H1 (cell line): ENCODE measurements around the gene CALD1.

Experiments used
- BRCA1 ChIP-seq: IDR thresholded peaks from 2 replicates; pipeline ENCODE4 v1.6.1; 2012; ENCODE audit warnings: low read depth, low read length, improper control_type of control experiment
- CHD1 ChIP-seq: IDR thresholded peaks from 2 replicates; pipeline ENCODE4 v1.6.1; 2012; ENCODE audit warnings: low read depth, low read length, improper control_type of control experiment
- CTCF ChIP-seq, 3 experiments: IDR thresholded peaks; 1 replicate in 2 of 3; 2 replicates in 1 of 3; pipeline versions ENCODE4 v1.5.1 to v1.6.1; 2011; ENCODE audit warnings: low read length in 3 of 3, mild to moderate bottlenecking in 3 of 3, inconsistent platforms in 2 of 3, low read depth in 1 of 3, moderate library complexity in 1 of 3; ENCODE audit not compliant: insufficient read depth in 1 of 3; ENCODE audit errors: control extremely low read depth in 1 of 3
- EZH2 ChIP-seq: fragments of 200-600 bp; sonication (generic); IDR thresholded peaks from 2 replicates; pipeline ENCODE4 v1.7.1; 2012; ENCODE audit warnings: low read depth, mild to moderate bottlenecking, moderate library complexity, low read length, inconsistent platforms; ENCODE audit not compliant: severe bottlenecking
- GTF2F1 ChIP-seq: IDR thresholded peaks from 2 replicates; pipeline ENCODE4 v1.6.1; 2012; ENCODE audit warnings: low read depth, low read length, improper control_type of control experiment, borderline replicate concordance
- JUND ChIP-seq: IDR thresholded peaks from 2 replicates; pipeline ENCODE4 v1.6.1; 2011; ENCODE audit warnings: mild to moderate bottlenecking, improper control_type of control experiment, low read length
- POLR2AphosphoS5 ChIP-seq: IDR thresholded peaks from 2 replicates; pipeline ENCODE4 v1.6.1; 2011; ENCODE audit warnings: low read depth, low read length
- RFX5 ChIP-seq: IDR thresholded peaks from 2 replicates; pipeline ENCODE4 v1.6.1; 2011; ENCODE audit warnings: low read depth, low read length, improper control_type of control experiment, borderline replicate concordance
- SP1 ChIP-seq: IDR thresholded peaks from 2 replicates; pipeline ENCODE4 v1.6.1; 2011; ENCODE audit warnings: low read depth, low read length
- TCF12 ChIP-seq: IDR thresholded peaks from 2 replicates; pipeline ENCODE4 v1.6.1; 2011; ENCODE audit warnings: low read depth, mild to moderate bottlenecking, low read length
- YY1 ChIP-seq: IDR thresholded peaks from 2 replicates; pipeline ENCODE4 v1.6.1; 2011; ENCODE audit warnings: low read depth, mild to moderate bottlenecking, low read length

- no peak for TF ChIP-seq JUND
- no peak for TF ChIP-seq RFX5
- no peak for TF ChIP-seq CTCF (IDR thresholded peaks at IDR 0.05; ENCODE audit: control extremely low read depth in 1 of 3, insufficient read depth in 1 of 3, low read depth in 1 of 3, low read length in 3 of 3)
- no peak for TF ChIP-seq YY1
- TF ChIP-seq SP1 = no peak
- TF ChIP-seq POLR2AphosphoS5 = no peak
- TF ChIP-seq TCF12 = no peak
- TF ChIP-seq EZH2 = no peak
- no peak for TF ChIP-seq GTF2F1
- no peak for TF ChIP-seq BRCA1
- no peak for TF ChIP-seq CHD1
These were observed 32.3 kb downstream of the CALD1 start for GRCh38 chr7:134811765-134812164.
